ENCODE data around the gene TCN2.
"Not testable (repeated sequence)": the region's sequence is repeated elsewhere in the genome, so short reads cannot be mapped to it uniquely, and the experiment has no call there.

The TCN2 gene

DNA sequence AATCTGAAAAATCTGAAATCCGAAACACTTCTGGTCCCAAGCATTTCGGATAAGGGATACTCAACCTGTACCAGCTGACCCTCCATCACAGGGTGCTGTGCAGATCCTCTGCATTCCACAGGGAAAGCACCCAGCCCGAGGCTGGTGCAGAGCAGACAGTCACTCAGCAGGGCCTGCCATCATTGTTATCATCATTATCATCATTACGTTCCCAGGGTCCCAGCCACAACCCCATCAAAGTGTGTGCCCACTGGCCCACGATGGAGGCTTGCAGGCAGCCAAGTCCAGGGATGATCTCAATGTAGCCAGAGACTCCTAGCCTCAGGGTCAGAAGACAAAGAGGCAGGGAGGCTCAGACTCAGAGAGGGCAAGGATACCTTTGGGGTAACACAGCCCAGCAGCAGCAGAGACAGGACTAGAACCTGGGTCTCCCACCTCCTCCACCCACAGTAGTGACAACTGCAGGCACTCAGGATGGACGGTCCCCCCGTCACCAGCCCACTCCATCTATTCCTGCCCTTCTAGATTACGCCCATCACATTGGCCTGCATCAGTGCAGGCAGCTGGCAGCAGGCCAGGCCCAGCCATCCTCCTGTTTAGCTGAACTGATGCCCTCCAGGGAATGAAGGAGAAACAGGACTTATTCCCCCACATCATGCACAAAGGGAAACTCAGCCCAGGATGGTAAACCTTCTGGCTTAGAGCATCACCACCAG lies 42.8 kb upstream of the TCN2 start:
- POLR2A ChIA-PET (ENCODE audit: low non-redundant PET) = no interaction called here
- no peak for DNase-seq (ENCODE audit: low spot score)
- CTCF ChIA-PET = no interaction called here
- no peak overlapping the region for H3K27ac ChIP-seq
- TF ChIP-seq, protein P1, sequence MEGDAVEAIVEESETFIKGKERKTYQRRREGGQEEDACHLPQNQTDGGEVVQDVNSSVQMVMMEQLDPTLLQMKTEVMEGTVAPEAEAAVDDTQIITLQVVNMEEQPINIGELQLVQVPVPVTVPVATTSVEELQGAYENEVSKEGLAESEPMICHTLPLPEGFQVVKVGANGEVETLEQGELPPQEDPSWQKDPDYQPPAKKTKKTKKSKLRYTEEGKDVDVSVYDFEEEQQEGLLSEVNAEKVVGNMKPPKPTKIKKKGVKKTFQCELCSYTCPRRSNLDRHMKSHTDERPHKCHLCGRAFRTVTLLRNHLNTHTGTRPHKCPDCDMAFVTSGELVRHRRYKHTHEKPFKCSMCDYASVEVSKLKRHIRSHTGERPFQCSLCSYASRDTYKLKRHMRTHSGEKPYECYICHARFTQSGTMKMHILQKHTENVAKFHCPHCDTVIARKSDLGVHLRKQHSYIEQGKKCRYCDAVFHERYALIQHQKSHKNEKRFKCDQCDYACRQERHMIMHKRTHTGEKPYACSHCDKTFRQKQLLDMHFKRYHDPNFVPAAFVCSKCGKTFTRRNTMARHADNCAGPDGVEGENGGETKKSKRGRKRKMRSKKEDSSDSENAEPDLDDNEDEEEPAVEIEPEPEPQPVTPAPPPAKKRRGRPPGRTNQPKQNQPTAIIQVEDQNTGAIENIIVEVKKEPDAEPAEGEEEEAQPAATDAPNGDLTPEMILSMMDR (conservative IDR thresholded peaks at IDR 0.05; ENCODE audit: low read depth) = no peak

DNA sequence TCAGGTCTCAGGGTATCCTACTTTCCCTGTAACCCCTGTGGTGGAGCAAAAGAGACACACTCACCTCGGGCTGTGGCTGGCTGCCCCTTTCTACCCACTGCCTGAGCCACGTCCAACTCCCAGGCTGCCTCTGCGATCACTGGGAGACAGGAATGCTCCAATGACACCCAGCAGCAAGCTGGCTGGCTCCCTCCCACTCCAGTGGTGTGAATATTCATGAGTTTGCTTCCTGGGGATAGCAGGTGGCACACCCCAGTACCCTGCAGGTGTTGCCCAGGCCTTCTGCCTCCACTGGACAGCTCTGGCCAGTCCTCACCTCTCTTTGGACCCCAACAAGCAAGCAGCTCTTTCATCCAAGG lies 42.2 kb upstream of the TCN2 start:
- no peak overlapping the region for H3K27ac ChIP-seq
- TF ChIP-seq, protein P1 (conservative IDR thresholded peaks at IDR 0.05; ENCODE audit: low read depth) = no peak
- CTCF ChIA-PET = no interaction called here
- no peak for DNase-seq (ENCODE audit: low spot score)
- POLR2A ChIA-PET (ENCODE audit: low non-redundant PET) = no interaction called here

DNA sequence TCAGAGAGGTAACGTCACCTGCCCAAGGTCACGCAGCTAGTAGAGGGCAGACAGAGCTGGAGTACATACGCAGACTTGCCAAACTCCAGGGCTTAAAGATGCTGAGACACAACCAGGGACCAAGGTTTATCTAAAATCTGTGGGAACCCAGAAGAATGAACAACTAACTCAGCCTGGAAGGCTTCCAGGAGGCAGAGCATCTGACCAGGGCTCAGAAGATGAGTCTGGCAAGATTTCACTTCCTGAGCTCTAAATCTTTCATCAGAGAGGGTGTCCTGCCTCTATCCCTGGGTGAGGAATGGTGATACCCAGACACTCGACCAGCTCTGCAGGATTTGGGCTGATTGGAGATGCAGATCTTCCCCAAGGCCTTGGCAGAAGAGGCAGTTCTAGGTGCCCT lies 41.6 kb upstream of the TCN2 start:
- TF ChIP-seq, protein P1 (conservative IDR thresholded peaks at IDR 0.05; ENCODE audit: low read depth) = no peak
- no peak for DNase-seq (ENCODE audit: low spot score)
- POLR2A ChIA-PET (ENCODE audit: low non-redundant PET) = no interaction called here
- H3K27ac ChIP-seq = no peak overlapping the region
- CTCF ChIA-PET = no interaction called here

DNA sequence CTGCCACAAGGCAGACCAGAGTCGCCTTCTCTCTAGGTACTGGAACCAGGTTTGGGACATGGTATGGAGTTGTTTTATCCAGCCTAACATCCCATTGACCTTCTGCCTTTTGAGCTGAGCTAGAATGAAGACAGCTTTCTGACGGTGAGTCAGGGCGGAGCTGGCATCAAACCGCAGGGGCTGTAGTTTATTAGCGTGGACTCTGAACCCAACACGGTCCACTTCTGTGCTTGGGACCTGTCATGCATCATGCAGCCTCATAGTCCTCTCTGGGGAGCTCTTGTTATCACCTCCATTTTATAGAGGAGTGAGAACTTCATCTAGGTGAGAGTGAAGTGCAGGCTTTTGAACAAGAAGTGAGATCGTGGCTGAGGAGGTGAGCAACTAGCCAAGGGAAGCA lies 40.8 kb upstream of the TCN2 start:
- H3K27ac ChIP-seq = no peak overlapping the region
- DNase-seq (ENCODE audit: low spot score) = no peak
- TF ChIP-seq, protein P1 (conservative IDR thresholded peaks at IDR 0.05; ENCODE audit: low read depth) = no peak
- POLR2A ChIA-PET (ENCODE audit: low non-redundant PET) = no interaction called here
- CTCF ChIA-PET = no interaction called here

DNA sequence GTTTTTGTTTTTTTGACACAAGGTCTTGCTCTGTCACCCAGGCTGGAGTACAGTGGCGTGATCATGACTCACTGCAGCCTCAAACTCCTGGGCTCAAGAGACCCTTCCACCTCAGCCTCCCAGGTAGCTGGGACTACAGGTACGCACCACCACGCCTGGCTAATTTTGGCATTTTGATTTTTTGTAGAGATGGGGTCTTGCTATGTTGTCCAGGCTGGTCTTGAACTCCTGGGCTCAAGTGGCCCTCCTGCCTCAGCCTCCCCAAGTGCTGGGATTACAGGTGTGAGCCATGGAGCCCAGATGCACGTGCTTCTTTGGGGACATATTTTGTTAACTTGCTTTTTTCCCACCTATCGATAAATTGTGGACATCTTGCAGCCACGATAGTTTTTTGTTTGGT lies 39.7 kb upstream of the TCN2 start:
- POLR2A ChIA-PET (ENCODE audit: low non-redundant PET); DNase-seq (ENCODE audit: low spot score); H3K27ac ChIP-seq; CTCF ChIA-PET: not testable (repeated sequence)

DNA sequence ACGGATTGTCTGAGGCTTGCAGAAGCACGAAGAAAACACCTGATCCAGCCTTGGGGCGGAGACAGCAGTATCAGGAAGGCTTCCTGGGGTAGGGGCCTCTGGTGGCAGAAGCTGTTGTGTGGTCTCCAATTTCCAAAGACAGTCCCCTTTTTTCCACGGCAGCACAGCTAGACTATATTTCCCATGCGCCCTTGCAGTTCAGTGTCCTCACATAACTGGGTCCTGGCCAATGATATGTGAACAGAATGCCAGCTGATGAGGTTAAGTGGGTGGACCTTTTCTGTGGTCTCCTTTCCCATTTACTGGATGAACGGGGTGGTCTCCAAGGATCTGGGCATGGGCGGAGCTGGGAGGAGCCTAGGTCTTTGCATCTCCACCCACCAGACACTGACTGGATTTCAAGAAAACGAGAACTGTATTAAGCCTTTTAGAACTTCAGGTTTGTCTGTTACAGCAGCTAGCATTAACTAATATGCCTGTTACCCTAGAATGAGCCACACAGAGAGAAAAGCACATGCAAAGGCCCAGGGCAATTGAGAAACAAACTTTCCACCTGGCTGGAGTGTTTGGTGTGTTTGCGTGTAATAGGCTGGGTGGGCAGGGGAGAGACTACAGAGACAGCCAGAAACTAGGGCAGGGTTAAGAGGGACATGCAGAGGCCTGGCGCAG lies 38.7 kb upstream of the TCN2 start:
- DNase-seq (ENCODE audit: low spot score) = no peak
- TF ChIP-seq, protein P1 (conservative IDR thresholded peaks at IDR 0.05; ENCODE audit: low read depth) = no peak
- no peak overlapping the region for H3K27ac ChIP-seq
- ChIA-PET POLR2A (ENCODE audit: low non-redundant PET) (no interaction called here), CTCF (no interaction called here)

DNA sequence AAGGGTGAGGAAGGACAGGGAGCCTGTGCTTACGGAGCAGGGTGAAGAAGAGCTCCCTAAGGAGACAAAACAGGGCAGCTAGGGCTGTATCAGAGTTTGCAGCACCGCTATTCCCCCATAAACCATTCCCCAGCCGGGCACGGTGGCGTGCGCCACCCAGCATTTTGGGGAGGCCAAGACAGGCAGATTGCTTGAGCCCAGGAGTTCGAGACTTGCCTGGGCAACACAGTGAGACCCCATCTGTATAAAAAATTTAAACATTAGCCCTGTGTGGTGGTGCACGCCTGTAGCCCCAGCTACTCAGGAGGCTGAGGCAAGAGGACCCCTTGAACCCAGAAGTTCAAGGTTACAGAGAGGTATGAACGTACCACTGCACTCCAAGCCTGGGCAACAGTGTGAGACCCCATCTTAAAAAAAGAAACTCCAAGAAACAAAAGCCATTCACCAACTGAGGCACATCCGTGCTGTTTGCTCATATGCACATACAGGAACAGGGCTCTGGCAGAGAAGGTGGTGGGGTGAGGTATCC lies 37.2 kb upstream of the TCN2 start:
- TF ChIP-seq, protein P1 (conservative IDR thresholded peaks at IDR 0.05; ENCODE audit: low read depth) = no peak
- no peak overlapping the region for H3K27ac ChIP-seq
- no peak for DNase-seq (ENCODE audit: low spot score)
- POLR2A ChIA-PET (ENCODE audit: low non-redundant PET) = no interaction called here
- CTCF ChIA-PET = no interaction called here
